Stimulated activated CD8-positive, alpha-beta memory T cell treated with anti-CD3 and anti-CD28 coated beads, Interleukin-15, amount 100 ng/mL, for 4 hours (primary cell): Measurements from ENCODE around the gene DMD.

Experiments
- DNase-seq, 2 donors: peaks; one replicate each; pipeline ENCODE4 v3.0.0-alpha.2; 2020; ENCODE audit warnings: low read depth in 2 of 2

The DMD gene

DNA sequence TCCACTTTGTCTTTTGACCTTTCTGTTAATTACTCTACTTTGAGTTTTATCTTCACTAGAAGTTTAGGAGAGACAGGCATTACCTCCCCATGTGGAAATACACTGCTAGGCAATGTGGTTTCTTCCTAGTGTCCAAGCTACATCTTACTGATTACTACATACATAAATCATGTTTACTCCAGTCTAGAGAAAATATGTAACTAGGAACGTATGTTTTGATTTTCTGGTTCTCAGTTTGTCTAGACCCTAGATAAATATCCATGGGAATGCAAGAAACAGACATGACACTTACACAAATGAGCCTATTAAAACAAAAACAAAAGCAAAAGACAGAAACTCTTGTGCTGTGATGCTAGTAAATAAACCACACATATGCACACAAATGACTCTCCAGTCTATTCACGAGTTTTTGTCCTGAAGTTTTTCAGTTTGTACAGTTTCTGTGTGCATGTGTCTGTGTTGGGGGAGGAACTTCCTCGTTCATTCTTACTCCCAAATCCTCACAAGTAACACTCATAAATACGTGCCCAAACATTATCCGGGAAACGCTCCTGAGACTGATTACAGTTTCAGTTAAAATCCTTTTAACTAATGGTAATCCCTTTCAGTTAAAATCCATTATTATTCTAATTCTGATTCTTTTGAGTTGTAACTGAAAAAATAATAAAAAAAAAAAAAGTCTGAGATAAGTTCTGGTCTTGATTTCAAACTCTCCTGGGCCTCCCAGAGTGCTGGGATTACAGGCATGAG is 1856.0 kb downstream of the DMD start:
- DNase-seq, result no peak

DNA sequence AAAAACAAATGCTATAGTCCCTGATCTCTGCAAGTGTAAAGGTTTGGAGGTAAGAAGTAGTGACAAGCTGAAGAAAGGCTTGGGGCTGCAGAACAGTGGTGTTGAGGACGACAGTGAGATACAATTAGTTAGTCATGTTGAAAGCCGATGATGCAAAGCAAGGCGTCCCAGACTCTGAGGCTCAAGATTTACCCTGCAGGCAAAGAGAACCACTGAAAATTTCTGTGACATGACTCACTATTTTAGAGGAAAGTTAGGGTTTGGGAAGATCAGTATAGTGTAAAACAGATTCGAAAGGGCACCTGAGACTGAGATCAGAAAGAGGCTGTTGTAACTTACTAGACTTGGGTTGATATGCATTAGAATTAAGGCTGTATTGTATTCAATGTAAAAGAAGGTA is 1858.3 kb downstream of the DMD start:
- no peak for DNase-seq

DNA sequence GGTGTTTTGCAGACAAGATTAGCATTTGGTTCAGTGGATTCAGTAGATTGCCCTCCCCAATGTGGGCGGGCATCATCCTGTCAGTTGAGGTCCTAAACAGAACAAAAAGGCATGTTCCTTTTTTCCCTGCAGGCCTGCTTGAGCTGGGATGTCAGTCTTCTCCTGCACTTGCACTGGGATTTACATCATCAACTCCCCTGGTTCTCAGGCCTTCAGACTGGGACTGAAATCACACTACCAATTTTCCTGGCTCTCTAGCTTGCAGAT is 1860.6 kb downstream of the DMD start:
- no peak for DNase-seq

DNA sequence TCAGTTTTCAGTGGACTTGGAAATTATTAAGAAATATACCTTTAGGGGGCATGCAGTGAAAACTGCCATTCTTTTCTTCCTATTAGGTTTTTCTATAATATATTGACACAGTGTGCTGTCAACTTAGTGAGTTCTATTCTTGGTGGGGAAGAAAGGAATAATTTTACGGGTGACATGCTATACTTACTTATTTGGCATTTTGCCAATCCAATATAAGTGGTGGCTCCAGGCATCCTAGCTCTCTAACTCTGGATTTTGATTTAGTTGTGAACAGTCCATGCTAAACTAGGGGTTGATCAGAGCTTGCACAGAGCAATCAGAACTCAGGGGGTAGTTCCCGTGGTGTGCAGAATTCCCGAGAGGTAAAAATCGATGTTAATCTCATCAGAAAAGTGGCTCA is 1861.8 kb downstream of the DMD start:
- DNase-seq, result no peak

DNA sequence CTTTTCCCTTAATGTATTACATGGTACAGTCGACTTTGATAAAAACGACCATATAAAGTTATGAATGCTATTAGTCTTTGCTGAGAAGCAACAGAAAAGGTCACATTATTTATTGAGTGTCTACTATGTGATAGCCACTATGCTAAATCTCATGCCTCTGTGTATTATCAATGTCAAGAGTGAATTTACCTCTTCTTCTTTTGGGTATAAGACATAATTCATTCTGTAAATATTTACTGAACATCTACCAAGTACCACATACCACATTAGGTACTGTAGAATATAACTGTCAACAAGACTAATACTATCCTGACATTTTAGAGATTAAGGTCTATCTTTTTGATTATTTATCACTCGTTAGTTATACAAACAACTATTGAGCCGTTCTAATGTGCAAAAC is 1870.8 kb downstream of the DMD start:
- DNase-seq, result no peak

DNA sequence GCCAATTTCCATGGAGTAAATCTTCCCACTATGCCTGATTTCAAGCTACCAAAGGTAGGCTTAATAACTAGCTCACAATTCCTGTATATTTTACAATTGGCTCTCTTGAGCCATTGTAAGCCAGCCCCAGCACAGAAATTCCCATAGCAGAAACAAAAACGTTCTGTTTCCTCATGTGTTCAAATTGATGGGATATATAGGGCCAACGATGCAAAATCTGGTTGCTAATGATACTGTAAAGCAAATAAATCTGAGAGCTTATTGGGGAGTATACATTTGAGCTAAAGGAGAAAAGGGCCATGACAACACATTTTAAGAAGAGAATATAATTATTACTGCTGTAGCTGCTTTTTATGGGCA is 1872.4 kb downstream of the DMD start:
- DNase-seq, result no peak

DNA sequence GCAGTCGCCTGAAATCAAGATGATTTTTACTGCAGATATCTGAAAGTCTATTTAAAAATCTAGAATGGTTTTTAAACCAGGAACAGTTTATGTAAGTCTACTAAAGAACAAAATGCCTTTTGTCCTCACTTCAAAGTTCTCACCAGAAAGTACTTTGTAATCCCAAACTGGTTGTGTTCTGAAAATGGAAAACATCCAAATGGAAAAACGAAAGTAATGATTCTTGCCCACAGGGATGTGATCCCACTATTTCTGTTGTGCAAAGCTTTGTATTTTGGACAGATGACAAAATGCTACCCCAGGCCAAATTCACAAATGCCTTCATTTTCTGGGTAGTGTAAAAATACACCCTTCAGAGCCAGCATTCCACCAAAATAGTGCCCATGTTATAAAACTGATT is 1874.0 kb downstream of the DMD start:
- no peak for DNase-seq

DNA sequence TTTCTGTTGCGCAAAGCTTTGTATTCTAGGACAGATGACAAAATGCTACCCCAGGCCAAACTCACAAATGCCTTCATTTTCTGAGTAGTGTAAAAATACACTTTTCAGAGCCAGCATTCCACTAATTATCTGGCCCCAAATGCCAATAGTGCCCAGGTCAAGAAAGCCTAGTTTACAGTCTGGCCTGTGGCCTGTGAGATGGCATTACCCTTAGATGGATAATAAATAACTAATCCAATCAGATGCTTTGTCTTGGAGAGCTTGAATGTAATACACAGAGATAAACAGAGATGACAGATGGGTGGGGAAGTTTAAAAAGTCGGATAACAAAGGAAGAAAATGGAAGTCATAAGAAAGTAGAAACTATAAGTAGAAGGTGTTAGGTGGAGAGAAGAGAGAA is 1874.9 kb downstream of the DMD start:
- DNase-seq, result no peak

DNA sequence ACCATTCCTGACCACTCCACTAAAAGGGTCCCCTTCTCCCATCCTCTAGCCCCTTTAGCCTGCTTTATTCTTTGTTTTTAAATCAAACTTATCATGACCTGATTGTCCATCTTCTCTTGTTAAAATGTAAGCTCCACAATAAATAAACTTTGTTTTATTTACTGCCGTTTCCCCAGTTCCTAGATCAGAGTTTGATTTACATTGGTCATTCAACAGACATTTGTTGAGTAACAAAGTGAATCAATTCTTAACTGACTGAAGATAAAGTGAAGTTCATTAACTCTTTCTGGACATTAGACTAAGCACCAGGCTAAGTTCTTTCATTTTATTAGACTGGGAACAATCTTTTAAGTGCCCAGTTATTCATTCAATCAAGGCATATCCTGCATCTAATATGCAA is 1876.4 kb downstream of the DMD start:
- no peak for DNase-seq

DNA sequence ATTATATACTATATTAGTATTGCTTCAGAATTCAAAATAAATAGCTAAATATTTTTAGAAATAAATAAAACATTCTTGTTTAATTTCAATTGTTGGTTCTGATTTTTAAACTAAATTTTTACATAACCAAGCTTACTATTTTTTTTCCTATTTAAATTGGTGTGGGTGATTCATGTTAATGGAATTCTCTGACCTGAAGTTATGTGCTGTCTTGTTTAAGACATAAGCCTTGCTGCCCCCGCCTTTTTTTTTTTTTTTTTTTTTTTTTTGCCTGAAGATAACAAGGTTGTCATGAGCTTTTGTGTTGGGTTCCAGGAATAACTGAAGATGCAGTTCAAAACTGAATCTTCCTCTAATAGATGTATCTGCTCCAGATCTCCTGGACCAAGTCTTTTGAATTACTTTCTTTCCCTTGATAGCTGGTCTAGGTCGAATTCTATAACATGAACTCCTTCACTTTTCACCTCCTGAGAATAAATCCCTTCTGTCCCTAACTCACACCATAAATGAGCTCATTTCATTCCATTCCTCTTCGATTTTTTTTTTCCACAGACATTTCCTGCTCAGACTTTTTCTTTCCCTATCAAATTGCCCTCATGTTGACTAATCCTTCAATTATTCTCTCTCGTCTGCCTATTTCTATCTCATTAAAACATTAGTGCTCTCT is 1878.1 kb downstream of the DMD start:
- no peak for DNase-seq

DNA sequence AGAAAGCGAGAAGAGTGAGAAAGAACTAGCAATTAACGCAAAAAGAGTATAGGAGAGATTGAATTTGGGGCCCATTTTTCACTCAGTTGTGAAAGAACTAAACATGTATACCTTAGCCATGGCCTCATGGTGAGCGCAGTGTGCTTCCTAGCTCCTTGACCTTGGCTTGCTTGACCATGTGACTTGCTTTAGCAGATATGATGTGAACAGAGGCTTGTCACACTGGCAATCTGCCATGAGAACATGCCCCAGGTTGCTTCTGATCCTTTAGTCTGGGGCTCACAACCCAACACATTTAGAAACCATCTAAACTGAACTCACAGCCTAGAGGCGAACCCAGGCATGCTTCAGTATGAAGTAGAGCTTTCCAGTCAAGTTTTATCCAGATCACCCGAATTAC is 1879.4 kb downstream of the DMD start:
- no peak for DNase-seq

DNA sequence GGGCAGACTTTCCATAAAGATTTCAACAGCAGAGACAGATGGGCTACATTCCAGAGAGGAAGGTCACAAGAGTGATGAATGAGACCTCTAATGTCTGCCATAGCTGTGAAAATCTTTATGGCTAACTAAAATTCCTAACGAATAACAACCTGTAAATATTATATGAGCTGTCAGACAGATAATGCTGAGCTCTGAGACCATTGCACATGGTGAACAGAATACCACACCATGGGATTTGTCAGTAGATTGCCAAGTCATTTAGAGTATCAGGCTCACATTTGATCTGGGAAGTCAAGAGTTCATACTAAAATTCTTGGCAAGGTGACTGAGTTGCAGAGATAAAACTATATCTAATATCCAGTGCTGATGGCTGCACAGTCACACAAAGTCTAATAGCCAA is 1880.3 kb downstream of the DMD start:
- no peak for DNase-seq

DNA sequence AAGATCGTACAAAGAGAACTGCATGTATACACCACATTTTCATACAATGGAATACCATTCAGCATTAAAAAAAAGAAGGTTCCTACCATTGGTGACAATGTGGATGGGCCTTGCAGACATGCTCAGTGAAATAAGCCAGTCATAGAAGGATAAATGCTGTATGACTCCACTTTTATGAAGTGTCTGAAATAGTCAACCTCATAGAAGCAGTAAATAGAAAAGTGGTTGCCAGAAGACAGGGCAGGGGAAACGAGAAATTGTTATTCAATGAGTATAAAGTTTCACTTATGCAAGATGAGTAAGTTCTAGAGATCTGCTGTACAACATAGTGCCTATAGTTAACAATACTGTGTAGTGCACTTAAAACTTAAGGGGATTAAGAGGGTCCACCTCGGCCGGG is 1882.1 kb downstream of the DMD start:
- no peak for DNase-seq

DNA sequence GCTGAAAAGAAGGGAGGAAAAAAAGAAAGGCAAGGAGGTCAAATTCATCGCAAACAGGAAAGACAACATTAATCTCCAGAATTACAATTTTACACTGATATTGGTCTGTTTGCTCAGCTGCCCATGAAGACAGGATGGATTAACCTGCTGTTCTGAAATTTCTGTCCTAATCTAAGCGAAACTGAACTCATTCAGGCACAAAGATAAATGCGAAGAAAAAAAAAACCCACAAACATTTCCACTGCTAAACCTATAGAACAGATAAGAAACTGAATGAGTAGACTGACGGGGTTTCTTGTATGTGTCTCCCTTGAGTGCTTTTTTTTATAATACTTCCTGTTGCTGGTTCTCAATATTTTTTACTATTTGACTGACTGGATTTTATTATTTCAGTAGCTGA is 1887.7 kb downstream of the DMD start:
- DNase-seq, result no peak

DNA sequence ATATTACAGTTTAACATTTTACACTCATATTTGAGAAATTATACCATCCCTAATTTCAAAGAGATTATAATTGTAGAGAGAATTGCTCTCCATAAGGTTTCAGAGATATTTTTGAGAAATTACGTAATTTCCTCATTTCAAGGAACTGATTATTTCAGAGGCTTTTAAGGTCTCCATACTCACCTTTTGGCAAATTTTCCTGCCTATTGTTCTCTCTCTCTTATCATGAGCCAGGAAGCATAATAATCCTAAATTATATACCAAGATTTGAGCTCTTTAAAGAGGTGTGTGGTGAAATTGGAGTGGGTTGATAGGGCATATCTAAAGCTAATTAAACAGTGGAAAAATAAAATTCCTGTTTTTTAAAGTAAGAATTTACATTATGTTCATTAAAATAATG is 1890.6 kb downstream of the DMD start:
- DNase-seq, result no peak

DNA sequence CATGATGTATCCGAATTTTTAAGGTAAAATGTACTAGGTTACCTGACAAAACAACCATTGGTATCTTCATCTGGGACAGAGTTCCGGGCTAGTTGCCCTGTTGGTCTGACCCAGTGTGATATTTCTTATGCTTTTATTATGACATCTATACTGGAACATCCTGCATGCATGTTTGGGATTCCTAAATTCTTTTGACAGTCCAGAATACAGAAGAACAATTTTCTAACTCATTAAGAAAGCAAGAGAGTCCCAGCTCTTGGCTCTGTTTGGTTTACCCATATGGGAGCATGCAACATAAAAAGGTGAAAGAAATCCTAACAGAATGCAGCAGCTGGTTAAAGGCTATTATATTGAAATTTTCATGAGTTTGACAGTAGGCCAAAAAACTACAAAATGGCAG is 1891.8 kb downstream of the DMD start:
- DNase-seq, result no peak

DNA sequence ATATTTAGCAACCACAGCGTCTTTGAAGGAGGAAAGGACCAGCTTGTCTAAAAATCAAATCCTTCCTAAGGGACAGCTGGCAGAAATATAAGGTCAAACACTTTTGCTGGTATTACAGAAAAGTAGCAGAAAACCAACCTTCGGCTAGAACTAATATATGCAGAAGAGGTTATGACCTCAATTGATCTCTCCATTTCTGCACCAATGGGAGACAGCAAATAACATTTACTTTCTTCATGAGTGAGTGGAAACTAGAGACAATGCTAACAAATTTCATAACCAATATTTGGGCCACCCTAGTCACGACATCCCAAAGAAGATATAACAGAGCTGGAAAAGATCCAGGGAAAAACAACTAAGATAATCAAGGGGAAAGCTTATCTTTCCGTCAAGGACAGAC is 1892.5 kb downstream of the DMD start:
- DNase-seq, result no peak

DNA sequence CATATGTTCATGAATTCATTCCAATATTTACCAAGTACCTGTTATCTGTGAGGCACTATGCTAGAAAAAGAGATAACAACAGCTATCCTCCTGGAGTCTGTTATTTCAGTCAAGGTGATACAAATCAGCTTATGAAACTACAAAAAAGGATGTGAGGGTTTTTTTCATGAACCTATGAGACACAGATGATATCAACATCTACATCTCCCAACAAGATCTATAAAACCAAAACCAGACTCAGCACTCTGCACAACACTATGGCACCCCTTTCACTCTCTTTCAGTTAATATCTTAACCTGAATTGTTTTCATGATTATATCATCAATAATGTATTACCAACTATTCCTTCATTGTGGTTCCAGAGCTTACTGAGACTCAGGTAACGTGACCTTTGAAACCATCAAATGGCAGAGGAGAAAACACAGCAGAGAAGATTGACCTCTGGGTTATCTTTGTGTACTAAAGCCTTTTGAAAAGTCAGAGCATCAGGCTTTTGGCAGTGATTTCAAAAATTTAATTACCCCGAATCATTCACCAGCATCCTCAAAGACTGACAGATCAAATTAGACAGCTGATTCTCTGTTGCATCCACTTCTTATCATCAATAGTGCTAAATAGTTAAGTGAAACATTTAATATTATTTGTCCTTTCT is 1894.9 kb downstream of the DMD start:
- no peak for DNase-seq

DNA sequence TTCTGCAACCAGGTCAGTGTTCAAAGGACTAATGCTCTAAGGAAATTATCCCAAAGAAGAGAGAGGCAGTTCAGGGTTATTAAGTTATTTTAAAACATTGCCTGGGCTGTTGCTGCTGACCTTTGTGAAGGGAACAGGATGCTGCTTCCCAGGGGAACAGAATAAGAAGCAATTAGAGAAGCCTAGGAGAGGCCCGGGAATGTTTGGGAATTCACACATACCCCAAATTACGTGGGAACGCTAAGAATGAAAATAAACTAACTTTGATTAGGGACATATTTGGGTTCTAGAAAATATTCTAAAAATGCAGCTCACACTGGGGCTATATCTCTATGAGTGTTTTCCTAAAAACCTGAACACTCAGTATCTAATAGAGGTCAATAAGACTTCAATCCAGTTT is 1896.4 kb downstream of the DMD start:
- no peak for DNase-seq

DNA sequence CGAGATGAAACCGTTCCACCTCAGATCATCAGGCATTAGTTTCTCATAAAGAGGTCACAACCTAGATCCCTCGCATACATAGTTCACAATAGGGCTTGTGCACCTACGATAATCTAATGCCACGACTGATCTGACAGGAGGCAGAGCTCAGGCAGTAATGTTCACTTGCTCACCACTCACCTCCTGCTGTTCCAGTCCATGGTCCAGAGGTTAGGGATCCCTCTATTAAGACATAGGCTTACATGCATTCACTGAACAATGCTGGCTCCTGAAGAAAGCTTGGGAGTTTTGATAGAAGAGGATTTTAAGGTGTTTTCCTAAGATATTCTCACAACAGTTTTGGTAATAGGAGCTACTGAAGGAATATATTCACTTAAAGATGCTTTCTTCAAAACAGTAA is 1903.4 kb downstream of the DMD start:
- no peak for DNase-seq

DNA sequence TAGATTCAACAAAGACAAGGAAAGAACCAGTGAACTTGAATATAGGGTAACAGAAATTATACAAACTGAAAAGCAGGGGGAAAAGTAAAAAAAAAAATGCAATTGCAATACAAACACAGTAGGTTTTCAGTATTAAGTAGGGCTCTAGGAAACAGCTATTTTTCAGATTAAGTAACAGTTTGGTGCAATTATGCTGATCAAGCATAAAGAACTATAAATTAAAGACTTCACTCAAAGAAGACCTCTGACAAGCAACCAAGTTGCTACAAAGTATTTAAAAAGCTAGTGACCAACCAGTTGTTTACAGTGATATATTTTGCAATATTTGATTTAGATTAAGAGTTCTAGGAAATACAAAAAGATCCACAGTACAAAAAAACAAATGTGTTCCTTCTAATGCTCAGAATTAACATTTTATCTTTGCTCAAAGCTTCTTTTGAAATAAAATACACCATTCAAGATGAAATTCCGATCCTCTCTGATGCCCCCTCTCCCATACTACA is 1908.7 kb downstream of the DMD start:
- DNase-seq, result no peak

DNA sequence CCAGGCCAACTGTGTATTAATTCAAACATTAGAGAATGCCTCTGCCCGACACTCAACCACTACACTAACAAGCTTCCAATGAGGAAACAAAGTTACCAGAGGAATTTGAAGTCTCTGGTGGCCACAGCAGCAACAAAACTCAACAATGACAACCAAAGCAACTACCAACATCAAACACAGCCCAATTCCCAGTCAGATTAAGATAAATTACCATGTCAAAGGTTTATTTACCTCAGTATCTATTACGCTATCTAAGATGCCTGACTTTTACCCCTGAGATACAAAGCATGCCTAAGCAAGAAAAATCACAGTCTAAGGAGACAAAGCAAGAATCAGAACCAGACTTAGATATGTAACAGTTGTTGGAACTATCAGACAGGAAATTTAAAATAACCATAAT is 1909.4 kb downstream of the DMD start:
- no peak for DNase-seq

DNA sequence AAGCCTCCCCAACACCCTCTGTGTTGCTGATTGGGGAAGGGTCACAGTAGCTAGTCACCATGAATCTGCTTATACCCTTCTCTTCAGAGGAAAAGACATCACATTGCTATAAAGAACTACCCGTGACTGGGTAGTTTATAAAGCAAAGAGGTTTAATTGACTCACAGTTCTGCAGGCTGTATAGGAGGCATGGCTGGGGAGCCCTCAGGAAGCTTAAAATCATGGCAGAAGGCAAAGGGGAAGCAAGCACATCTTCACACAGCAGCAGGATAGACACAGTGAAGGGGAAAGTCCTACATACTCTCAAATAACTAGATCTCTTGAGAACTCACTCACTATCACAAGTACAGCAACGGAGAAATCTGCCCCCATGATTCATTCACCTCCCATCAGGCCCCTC is 1910.1 kb downstream of the DMD start:
- no peak for DNase-seq

DNA sequence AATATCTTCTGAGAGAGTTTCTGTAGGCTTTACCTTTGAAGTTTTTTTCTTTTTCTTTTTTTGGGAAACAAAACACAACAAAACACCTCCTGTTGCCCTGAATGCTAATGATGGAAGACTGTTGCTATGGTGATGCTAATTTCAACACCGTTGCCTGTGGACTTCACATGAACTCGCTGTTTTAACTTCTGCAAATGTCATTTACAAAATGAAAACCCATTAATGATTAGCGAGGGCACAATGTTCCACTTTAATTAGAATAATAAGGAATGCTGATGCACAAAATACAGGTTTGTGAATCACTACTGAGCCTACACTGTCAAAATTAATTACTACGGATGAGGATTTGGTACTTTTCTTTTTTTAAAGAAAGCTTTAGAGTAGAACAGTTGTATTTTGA is 1912.4 kb downstream of the DMD start:
- no peak for DNase-seq
